ENCODE results near the gene HMGCLL1.

GRCh38 chr6:55601120-55601519 lies 22.1 kb upstream of the HMGCLL1 start:
- TF ChIP-seq CTCF (IDR thresholded peaks at IDR 0.05) (no peak), POLR2A (IDR thresholded peaks at IDR 0.05) (no peak)

Data from lower leg skin (tissue), 3 donors.